Stimulated activated CD4-positive, alpha-beta T cell treated with anti-CD3 and anti-CD28 coated beads, Interleukin-2, amount 100 ng/mL, for 24 hours (primary cell): Measurements from ENCODE around the gene TBRG1.
A peak's percentile ranks its signal among the peaks of the same experiment; 100 is the strongest.

Experiments used
- DNase-seq, 2 donors: peaks; one replicate each; pipeline ENCODE4 v3.0.0-alpha.2; 2020

TBRG1 gene

GRCh38 chr11:124618863-124619262 lies 3.8 kb upstream of the TBRG1 start:
- no peak for DNase-seq

GRCh38 chr11:124623861-124624525 lies 1.3 kb downstream of the TBRG1 start:
- DNase-seq = no peak

GRCh38 chr11:124625504-124626168 lies 3.0 kb downstream of the TBRG1 start:
- no peak for DNase-seq

GRCh38 chr11:124627546-124627945 lies 4.9 kb downstream of the TBRG1 start:
- DNase-seq = no peak

GRCh38 chr11:124629961-124630360 lies 7.3 kb downstream of the TBRG1 start:
- DNase-seq = no peak

GRCh38 chr11:124633355-124633754 lies 10.7 kb downstream of the TBRG1 start:
- DNase-seq = no peak

- no peak for DNase-seq
Measured at GRCh38 chr11:124635932-124636331, 13.3 kb downstream of the TBRG1 start.

GRCh38 chr11:124638500-124638899 lies 15.8 kb downstream of the TBRG1 start:
- no peak for DNase-seq

- no peak for DNase-seq
Measured at GRCh38 chr11:124639186-124639585, 16.5 kb downstream of the TBRG1 start.

GRCh38 chr11:124640666-124641065 lies 18.0 kb downstream of the TBRG1 start:
- DNase-seq = no peak

- DNase-seq = no peak
Measured at GRCh38 chr11:124642628-124643027, 20.0 kb downstream of the TBRG1 start.

- no peak for DNase-seq
Measured at GRCh38 chr11:124643042-124643604, 20.5 kb downstream of the TBRG1 start.

GRCh38 chr11:124643605-124644425 lies 21.2 kb downstream of the TBRG1 start:
- DNase-seq = no peak

GRCh38 chr11:124644426-124645280 lies 22.0 kb downstream of the TBRG1 start:
- DNase-seq = peak; percentile 24 to 25

GRCh38 chr11:124646148-124646547 lies 23.5 kb downstream of the TBRG1 start:
- no peak for DNase-seq

- no peak for DNase-seq
Measured at GRCh38 chr11:124648610-124649009, 25.9 kb downstream of the TBRG1 start.

- no peak for DNase-seq
Measured at GRCh38 chr11:124656774-124657630, 34.3 kb downstream of the TBRG1 start.

GRCh38 chr11:124657904-124658303 lies 35.2 kb downstream of the TBRG1 start:
- no peak for DNase-seq

- no peak for DNase-seq
Measured at GRCh38 chr11:124658501-124658900, 35.8 kb downstream of the TBRG1 start.

GRCh38 chr11:124658986-124659385 lies 36.3 kb downstream of the TBRG1 start:
- no peak for DNase-seq

- no peak for DNase-seq
Measured at GRCh38 chr11:124661553-124661952, 38.9 kb downstream of the TBRG1 start.

- DNase-seq = no peak
Measured at GRCh38 chr11:124662106-124662505, 39.4 kb downstream of the TBRG1 start.
